A673 (cell line): ENCODE results near the gene DLG5.

Source experiments
- CTCF ChIP-seq: fragments of 300-800, 200-600 bp; sonication (generic); conservative IDR thresholded peaks from 2 replicates; pipeline ENCODE4 v1.5.1; 2017; ENCODE audit warnings: low read depth, mild to moderate bottlenecking, antibody characterized with exemption, low read length, moderate library complexity, mixed read lengths
- EZH2 ChIP-seq: fragments of 200-600 bp; sonication (generic); IDR thresholded peaks from 2 replicates; pipeline ENCODE4 v1.6.1; 2017; ENCODE audit warnings: borderline replicate concordance, low read depth, mild to moderate bottlenecking, mixed read lengths, antibody characterized with exemption, low read length; ENCODE audit not compliant: poor library complexity, severe bottlenecking

- no peak for TF ChIP-seq CTCF
- no peak for TF ChIP-seq EZH2
Measured at GRCh38 chr10:77969114-77969513, 42.6 kb upstream of the DLG5 start.
